ENCODE measurements around the gene SUN1.

GRCh38 chr7:877312-878232 lies 45.3 kb downstream of the SUN1 start:
- TF ChIP-seq STAT1 (conservative IDR thresholded peaks at IDR 0.05) (no peak), SPI1 (IDR thresholded peaks at IDR 0.05; ENCODE audit: borderline replicate concordance, insufficient read depth, low read depth, low read length) (no peak)
